Vagina (tissue), 2 donors: Measurements from ENCODE around the gene PEX1. TPM values are rescaled to one million over a fixed set of nuclear protein-coding genes. Genes with fewer than 3 reads are reported as not detected.

Experiments used
- DNase-seq, 2 donors: peaks; one replicate each; pipeline ENCODE4 v3.0.0-alpha.2; 2017; ENCODE audit errors: extremely low spot score in 2 of 2
- H3K27ac ChIP-seq: fragments of 200-600 bp; sonication (generic); one replicate; pipeline ENCODE4 v1.5.1; 2019
- H3K27me3 ChIP-seq: fragments of 200-600 bp; sonication (generic); one replicate; pipeline ENCODE4 v1.5.1; 2019
- H3K36me3 ChIP-seq, 2 donors: fragments of 200-600 bp; sonication (generic); one replicate each; pipeline ENCODE4 v1.5.1; 2017 to 2019
- H3K4me1 ChIP-seq: fragments of 200-600 bp; sonication (generic); one replicate; pipeline ENCODE4 v1.5.1; 2019
- H3K4me3 ChIP-seq, 2 donors: fragments of 200-600 bp; sonication (generic); 1 replicate in 1 of 2; 2 replicates in 1 of 2; pipeline ENCODE4 v1.5.1; 2016 to 2019
- H3K9me3 ChIP-seq: fragments of 200-600 bp; sonication (generic); one replicate; pipeline ENCODE4 v1.5.1; 2019
- POLR2A ChIP-seq, 2 donors: fragments of 450-650 bp; IDR thresholded peaks; one replicate each; pipeline ENCODE4 v1.6.1; 2017; ENCODE audit warnings: antibody characterized with exemption in 2 of 2, mild to moderate bottlenecking in 2 of 2, moderate library complexity in 2 of 2
- POLR2AphosphoS5 ChIP-seq, 2 donors: sonication (generic); formaldehyde crosslinking; IDR thresholded peaks; one replicate each; pipeline ENCODE4 v1.9.0; 2017; ENCODE audit warnings: antibody characterized with exemption in 2 of 2, mild to moderate bottlenecking in 2 of 2, low read depth in 1 of 2; ENCODE audit not compliant: insufficient read depth in 1 of 2
- intact Hi-C: fragments of 100-400 bp; cut with DNase I; formaldehyde crosslinking; loops from one replicate; pipeline ENCODE4 v1.15.1; 2023
- total RNA-seq: library from RNA; depleted of rRNA; stranded (reverse); fragments of >200 nt; gene quantifications from one replicate; pipeline ENCODE4 v1.2.3, GENCODE V29; 2016
- TF ChIP-seq, protein P1 (sequence below), 3 experiments: fragments of 450-650 bp in 2 of 3; fragments of 200-600 bp in 1 of 3; sonication (generic) in 1 of 3; IDR thresholded peaks; one replicate each; pipeline ENCODE4 v1.5.1; 2017 to 2019; ENCODE audit warnings: antibody characterized with exemption in 3 of 3, mild to moderate bottlenecking in 2 of 3, moderate library complexity in 2 of 3

Gene PEX1
- total RNA-seq, 1 donor from 2014 or later, result 20.4 TPM

DNA sequence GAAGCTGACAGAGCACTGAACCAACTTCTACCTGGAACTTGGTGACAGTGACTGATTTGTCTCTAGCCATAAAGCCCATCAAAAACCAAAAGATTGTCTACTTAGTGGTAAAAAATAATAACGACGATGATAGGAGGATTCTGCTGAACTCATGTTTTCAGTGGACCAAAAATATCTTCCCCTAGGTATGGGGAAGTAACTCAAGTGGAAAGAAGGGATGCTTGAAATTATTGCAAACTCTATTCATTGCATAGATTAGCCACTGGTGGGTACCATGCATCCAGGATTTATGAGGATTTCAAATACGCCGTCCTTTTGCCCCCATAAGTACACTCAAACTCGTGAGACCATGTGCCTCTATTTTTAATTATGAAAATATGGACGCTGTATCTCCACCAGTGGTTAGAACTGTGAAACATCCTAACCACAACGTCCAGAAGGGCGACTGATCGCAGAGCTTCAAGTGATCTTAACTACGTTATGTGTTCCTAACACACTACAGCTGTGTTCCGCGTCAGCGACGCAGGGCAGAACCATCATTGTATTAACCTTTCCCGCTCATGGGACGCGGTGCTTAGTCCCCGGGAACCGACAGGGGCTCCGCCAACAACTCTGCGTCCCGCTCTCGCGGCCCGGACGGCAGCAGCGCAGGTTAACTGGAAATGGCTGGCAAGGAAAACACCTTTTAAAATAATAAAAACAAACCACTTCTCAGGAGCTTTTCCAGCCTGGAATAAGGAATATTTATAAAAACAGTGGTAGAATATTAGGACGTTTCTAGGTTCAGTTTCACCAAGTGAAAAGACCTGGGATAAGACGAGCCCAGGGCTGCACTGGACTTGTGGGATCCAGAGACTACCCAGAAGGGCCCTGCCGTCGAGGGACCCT is 776 bp downstream of the PEX1 start:
- Histone ChIP-seq H3K36me3 (peaks cover 0 to 24% of the 10 kb centered on the region in 2 donors), H3K27ac (peak overlapping the region; percentile 88), H3K4me3 (peak overlapping the region; percentile 78 to 99), H3K9me3 (no peaks in the 10 kb centered on the region), H3K4me1 (peaks cover 50% of the 10 kb centered on the region), H3K27me3 (no peaks in the 10 kb centered on the region)
- intact Hi-C loops, result no loop called here
- TF ChIP-seq, protein P1, sequence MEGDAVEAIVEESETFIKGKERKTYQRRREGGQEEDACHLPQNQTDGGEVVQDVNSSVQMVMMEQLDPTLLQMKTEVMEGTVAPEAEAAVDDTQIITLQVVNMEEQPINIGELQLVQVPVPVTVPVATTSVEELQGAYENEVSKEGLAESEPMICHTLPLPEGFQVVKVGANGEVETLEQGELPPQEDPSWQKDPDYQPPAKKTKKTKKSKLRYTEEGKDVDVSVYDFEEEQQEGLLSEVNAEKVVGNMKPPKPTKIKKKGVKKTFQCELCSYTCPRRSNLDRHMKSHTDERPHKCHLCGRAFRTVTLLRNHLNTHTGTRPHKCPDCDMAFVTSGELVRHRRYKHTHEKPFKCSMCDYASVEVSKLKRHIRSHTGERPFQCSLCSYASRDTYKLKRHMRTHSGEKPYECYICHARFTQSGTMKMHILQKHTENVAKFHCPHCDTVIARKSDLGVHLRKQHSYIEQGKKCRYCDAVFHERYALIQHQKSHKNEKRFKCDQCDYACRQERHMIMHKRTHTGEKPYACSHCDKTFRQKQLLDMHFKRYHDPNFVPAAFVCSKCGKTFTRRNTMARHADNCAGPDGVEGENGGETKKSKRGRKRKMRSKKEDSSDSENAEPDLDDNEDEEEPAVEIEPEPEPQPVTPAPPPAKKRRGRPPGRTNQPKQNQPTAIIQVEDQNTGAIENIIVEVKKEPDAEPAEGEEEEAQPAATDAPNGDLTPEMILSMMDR (IDR thresholded peaks at IDR 0.05), result no peak
- no peak for TF ChIP-seq POLR2A (IDR thresholded peaks at IDR 0.05)
- no peak for TF ChIP-seq POLR2AphosphoS5 (IDR thresholded peaks at IDR 0.05; ENCODE audit: insufficient read depth in 1 of 2, low read depth in 1 of 2)
- DNase-seq, result no peak

- Histone ChIP-seq H3K27me3 (no peaks in the 10 kb centered on the region), H3K36me3 (peaks cover 0 to 4% of the 10 kb centered on the region in 2 donors), H3K27ac (no peak overlapping the region), H3K4me1 (peaks cover 31% of the 10 kb centered on the region), H3K4me3 (no peak overlapping the region), H3K9me3 (no peaks in the 10 kb centered on the region)
- intact Hi-C loops, result no loop called here
- no peak for DNase-seq
- TF ChIP-seq, protein P1 (IDR thresholded peaks at IDR 0.05), result no peak
- TF ChIP-seq POLR2AphosphoS5 (IDR thresholded peaks at IDR 0.05; ENCODE audit: insufficient read depth in 1 of 2, low read depth in 1 of 2) (no peak), POLR2A (IDR thresholded peaks at IDR 0.05) (no peak)
Measured at GRCh38 chr7:92523110-92523509, 5.2 kb downstream of the PEX1 start.

DNA sequence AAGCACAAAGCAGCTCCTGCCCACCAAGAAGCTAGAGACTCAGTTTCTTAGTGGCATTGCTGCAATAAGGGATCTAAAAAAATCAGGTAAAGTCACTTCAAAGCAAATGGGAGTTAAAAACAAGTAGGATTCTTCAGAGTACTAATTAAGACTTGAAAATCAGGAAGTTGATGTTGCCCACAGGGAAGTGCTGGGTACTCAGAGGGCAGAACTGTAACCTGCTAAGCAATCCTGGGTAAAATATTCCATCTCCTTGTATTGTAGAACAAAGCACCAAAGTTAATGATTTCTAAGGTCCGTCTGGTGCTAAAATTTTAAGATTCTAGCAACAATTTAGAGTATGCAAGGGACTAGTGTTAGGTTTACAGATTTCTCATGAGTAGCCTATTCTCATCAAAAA is 8.3 kb downstream of the PEX1 start:
- Histone ChIP-seq H3K36me3 (peaks cover 0 to 12% of the 10 kb centered on the region in 2 donors), H3K4me3 (no peak overlapping the region), H3K27me3 (no peaks in the 10 kb centered on the region), H3K9me3 (no peaks in the 10 kb centered on the region), H3K27ac (no peak overlapping the region), H3K4me1 (peaks cover 6% of the 10 kb centered on the region)
- no peak for DNase-seq
- intact Hi-C loops, result no loop called here
- no peak for TF ChIP-seq POLR2AphosphoS5 (IDR thresholded peaks at IDR 0.05; ENCODE audit: insufficient read depth in 1 of 2, low read depth in 1 of 2)

DNA sequence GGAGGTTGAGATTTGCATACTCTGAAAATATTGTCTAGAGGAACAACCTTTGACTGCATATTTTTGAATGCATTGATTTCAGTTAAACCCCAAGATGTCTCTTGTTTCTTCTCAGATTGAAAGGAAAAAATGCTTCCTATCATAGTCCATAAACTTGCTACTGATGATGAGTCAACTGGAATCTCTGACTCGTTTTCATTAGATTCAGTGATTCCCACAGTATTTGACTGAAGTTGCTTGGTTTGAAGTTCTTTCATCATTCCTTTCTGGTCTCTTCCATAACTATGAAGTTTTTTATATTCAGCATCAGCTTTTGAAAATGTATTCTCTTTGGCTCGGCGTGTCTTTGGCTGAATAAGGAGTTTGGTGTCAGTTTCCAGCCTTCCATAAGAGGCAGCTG is 10.7 kb downstream of the PEX1 start:
- intact Hi-C loops, result no loop called here
- Histone ChIP-seq H3K27ac (no peak overlapping the region), H3K4me1 (no peaks in the 10 kb centered on the region), H3K27me3 (no peaks in the 10 kb centered on the region), H3K36me3 (peaks cover 0 to 12% of the 10 kb centered on the region in 2 donors), H3K9me3 (no peaks in the 10 kb centered on the region), H3K4me3 (no peak overlapping the region)
- TF ChIP-seq POLR2A (IDR thresholded peaks at IDR 0.05) (no peak), POLR2AphosphoS5 (IDR thresholded peaks at IDR 0.05; ENCODE audit: insufficient read depth in 1 of 2, low read depth in 1 of 2) (no peak)
- TF ChIP-seq, protein P1 (IDR thresholded peaks at IDR 0.05), result no peak
- DNase-seq, result no peak

DNA sequence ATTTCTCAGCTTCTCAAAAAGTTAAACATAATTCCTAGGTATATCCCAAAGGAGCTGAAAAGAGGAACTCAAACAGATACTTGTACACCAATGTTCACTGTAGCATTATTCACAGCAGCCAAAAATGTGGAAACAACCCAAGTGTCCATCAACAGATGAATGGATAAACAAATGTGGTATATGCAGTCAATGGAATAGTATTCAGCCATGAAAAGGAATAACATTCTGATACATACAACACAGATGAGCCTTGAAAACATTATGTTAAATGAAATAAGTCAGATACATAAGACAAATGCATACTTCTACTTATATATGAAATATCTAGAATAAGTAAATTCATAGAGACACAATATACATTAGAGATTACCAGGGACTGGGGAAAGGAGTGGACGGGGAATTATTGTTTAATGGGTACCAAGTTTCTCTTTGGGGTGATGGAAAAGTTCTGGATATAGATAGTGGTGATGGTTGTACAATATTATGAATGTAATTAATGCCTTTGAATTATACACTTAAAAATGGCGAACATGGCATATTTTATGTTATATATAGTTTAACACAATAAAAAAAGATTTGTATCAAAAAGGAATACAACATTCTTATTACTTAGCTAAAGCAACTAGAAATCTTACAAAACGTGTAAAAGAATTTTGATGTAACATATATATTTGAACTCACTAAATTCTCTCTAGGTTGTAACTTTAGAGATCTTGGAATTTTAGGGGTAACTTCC is 15.0 kb downstream of the PEX1 start:
- Histone ChIP-seq H3K36me3 (peaks cover 0 to 8% of the 10 kb centered on the region in 2 donors), H3K9me3 (no peaks in the 10 kb centered on the region), H3K27ac (no peak overlapping the region), H3K4me1 (no peaks in the 10 kb centered on the region), H3K4me3 (no peak overlapping the region), H3K27me3 (no peaks in the 10 kb centered on the region)
- DNase-seq, result no peak
- intact Hi-C loops, result no loop called here
- TF ChIP-seq, protein P1 (IDR thresholded peaks at IDR 0.05), result no peak
- TF ChIP-seq POLR2A (IDR thresholded peaks at IDR 0.05), result no peak
- TF ChIP-seq POLR2AphosphoS5 (IDR thresholded peaks at IDR 0.05; ENCODE audit: insufficient read depth in 1 of 2, low read depth in 1 of 2), result no peak
